Activated gamma-delta T cell treated with anti-CD3 and anti-CD28 coated beads, Interleukin-2, amount 50 U/mL, for 16 hours (primary cell): ENCODE results near the gene KANK2.
"Not testable (repeated sequence)": the region's sequence is repeated elsewhere in the genome, so short reads cannot be mapped to it uniquely, and the experiment has no call there.

Source experiments
- DNase-seq: peaks from one replicate; pipeline ENCODE4 v3.0.0-alpha.2; 2020; ENCODE audit warnings: low read depth

The KANK2 gene

GRCh38 chr19:11196406-11197287 is 698 bp downstream of the KANK2 start:
- no peak for DNase-seq

DNA sequence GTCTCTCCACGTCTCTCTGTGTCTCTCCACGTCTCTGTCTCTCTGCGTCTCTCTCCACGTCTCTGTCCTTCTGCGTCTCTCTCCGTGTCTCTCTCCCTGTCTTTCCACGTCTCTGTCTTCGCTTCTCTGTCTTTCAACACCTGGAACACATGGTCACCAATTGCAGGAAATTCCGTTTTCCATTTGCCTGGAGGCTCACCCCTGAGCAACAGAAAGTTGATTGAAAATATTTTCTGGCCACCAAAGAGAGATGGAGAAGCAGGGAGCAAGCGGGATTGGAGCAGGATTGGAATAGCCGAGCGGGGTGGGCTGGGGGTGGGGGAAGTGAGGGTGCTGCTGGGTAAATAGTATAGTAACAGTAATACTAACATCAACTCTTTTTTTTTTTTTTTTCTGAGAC is 1.7 kb downstream of the KANK2 start:
- DNase-seq = no peak

GRCh38 chr19:11194656-11195558 is 2.4 kb downstream of the KANK2 start:
- DNase-seq = no peak

- DNase-seq = no peak
Observed at GRCh38 chr19:11194173-11194572, 3.2 kb downstream of the KANK2 start.

DNA sequence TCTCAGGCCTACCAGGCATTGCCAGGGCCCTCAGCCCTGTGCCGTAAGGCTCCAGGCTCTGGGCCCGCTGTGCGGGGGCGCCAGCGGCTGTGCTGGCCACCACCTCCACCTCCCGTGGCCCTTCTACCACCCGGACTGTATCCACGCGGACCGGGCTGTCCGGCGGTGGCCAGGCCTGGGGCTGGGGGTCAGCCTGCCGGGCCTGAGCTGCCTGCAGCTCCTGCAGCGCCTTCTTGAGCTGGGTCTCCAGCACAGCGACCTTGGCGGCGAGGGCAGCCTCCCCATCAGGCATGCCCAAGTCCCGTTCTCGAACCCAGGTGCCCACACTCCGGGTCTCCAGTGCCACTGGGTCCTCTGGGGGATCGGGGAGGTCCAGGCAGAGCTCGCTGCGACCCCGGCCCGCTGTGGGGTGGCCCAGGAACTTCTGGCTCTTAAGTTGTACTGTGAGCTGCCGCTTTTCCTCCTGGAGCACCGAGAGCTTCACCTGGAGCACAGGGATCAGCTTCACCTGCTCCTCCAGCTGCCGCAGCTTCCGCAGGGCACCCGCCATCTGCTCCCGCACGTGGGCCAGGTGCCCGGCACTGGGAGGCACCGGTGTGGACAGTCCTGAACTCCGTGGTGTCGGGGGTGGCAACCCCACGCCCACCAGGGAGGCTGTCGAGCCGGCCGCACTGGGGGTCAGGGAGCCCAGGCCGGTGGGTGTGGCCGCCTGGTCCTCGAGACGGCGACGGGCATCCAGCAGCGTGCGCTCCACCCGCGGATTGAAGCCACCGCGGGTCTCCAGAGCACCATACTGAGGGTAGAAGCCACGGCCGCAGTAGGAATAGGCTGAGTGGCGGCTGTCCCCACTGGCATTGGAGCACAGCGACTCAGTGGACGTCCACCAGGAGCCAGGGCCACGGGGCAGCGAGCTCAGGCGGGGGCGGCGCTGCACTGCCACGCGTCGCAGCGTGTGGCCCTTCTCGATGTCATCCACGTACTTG is 4.1 kb downstream of the KANK2 start:
- DNase-seq = no peak

DNA sequence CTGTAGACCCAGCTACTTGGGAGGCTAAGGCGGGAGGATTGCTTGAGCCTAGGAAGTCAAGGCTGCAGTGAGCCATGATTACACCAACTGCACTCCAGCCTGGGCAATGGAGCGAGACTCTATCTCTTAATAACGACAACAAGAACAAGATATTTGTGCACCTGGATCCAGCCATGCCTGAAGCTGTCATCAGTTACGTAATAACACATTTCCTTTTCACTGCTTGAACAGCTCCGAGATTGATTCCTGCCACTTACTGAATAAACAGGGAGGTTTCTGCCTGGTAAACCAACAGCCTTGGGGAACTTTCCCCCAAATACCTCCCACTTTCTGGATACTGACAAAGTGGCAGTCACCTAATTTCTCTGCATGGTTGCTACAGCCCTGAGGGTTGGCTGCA is 5.4 kb downstream of the KANK2 start:
- DNase-seq = no peak

GRCh38 chr19:11191273-11191755 is 6.0 kb downstream of the KANK2 start:
- DNase-seq = no peak

DNA sequence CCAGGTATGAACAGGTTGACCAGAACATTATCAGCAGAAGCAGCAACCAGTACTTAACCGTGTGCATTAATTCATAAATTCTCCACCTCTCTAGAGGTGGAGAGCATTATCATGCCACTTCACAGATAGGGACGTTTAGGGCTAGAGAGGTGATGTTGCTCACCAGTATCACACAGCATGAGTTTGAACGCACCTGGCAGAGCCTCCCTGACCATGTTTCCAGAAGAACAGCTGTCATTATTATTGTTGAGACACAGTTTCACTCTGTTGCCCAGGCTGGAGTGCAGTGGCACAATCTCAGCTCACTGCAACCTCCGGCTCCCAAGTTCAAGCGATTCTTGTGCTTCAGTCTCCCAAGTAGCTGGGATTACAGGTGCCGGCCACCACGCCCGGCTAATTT is 6.8 kb downstream of the KANK2 start:
- no peak for DNase-seq

DNA sequence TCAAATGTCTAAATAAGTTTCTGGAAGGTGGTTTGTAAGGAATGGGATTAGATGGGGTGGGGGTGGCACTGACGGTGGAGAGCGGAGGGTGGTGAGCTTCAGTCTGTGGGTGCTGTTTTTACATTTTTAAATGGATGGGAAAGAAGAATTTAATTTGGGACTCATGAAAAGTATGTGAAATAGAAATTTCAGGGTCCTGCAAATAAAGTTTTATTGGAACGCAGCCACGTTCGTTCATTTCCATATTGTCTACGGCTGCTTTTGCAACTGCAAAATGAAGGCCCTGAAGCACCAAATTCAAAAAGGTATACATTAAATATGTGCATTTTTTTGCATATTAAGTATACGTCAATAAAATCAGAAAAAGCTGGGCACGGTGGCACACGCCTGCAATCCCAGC is 9.9 kb downstream of the KANK2 start:
- no peak for DNase-seq

DNA sequence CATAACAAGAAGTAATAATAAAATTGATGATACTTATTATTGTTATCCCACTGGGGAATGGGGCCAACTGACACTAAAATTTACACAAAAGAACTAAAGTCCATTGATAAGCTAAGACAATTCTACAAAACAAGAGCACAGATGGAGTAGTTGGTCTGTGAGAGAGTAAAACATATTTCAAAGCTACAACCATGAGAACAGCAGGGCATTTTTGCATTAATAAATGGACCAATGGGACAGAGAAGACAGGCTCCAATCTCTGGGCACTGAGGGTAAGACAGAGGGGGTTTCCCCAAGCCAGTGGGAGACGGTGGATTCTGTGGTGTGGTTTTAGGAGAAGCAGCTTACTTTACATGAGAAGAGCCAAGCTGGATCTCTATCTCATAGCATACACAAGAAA is 14.4 kb downstream of the KANK2 start:
- DNase-seq = no peak

DNA sequence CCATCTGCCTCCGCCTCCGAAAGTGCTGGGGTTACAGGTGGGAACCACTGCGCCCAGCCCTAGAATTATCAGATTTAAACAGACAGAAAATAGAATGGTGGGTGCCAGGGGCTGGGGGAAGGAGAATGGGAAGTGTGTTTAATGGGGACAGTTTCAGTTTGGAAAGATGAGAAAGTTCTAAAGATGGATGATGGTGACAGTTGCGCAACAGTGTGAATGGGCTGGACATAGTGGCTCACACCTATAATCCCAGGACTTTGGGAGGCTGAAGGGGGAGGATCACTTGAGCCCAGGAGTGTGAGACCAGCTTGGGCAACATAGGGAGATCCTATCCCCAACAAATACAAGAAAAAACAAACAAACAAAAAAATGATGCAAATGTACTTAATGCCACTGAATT is 15.9 kb downstream of the KANK2 start:
- no peak for DNase-seq

DNA sequence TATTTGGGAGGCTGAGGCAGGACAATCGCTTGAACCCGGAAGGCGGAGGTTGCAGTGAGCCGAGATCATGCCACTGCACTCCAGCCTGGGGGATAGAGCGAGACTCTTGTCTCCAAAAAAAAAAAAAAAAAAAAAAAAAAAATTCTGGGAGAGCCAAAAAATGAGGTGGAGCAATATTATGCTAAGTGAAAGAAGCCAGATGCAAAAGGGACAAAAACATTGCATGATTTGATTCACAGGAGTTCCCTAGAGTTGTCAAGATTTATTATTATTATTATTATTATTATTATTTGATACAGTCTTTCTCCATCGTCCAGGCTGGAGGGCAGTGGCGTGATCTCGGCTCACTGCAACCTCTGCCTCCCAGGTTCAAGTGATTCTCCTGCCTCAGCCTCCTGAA is 16.4 kb downstream of the KANK2 start:
- not testable (repeated sequence) for DNase-seq

DNA sequence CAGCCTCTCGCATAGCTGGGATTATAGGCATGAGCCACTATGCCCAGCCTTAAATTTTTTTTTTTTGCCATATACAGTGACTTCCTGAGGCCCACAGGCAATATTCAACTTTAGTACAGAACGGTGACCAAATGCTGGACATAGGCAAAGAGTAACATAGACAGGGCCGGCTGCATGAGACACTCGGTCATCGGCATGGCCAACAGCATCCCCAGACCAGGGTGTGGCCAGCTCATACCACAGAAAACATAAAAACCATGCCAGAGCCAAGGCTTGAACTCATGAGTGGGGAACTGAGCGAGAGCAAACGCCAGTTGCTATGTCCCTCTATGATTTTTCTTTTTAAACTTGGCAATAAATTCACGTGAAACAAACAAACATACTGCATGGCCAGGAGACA is 17.0 kb downstream of the KANK2 start:
- DNase-seq = no peak

DNA sequence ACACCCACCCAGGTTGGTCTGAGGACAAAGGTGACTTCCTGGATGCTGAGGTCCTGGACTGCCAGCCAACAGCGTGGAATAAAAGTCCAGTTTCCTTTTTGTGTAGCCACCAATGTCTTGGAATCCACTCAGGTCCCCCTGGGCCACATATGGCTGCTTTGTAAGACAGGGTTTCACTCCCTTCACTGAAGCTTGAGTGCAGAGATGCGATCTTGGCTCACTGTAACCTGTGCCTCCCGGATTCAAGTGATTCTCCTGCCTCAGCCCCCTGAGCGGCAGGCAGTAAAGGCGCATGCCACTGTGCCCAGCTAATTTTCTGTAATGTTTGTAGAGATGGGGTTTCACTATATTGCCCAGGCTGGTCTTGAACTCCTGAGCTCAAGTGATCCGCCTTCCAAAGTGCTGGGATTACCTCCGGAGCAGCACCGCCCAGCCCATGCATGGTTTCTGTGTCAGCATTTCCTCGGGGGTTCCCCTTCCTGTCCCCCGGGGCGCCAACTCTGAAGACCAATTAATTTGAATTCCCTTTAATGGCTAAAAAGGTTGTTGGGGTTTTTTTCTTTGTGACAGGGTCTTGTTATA is 17.5 kb downstream of the KANK2 start:
- no peak for DNase-seq

DNA sequence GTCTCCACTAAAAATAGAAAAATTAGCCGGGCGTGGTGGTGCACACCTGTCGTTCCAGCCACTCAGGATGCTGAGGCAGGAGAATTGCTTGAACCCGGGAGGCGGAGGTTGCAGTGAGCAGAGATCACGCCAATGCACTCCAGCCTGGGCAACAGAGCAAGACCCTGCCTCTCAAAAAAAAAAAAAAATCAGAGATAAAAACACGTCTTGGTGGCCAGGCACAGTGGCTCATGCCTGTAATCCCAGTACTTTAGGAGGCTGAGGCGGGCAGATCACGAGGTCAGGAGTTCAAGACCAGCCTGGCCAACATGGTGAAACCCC is 18.2 kb downstream of the KANK2 start:
- DNase-seq = not testable (repeated sequence)

GRCh38 chr19:11177592-11177991 is 19.8 kb downstream of the KANK2 start:
- DNase-seq = no peak

DNA sequence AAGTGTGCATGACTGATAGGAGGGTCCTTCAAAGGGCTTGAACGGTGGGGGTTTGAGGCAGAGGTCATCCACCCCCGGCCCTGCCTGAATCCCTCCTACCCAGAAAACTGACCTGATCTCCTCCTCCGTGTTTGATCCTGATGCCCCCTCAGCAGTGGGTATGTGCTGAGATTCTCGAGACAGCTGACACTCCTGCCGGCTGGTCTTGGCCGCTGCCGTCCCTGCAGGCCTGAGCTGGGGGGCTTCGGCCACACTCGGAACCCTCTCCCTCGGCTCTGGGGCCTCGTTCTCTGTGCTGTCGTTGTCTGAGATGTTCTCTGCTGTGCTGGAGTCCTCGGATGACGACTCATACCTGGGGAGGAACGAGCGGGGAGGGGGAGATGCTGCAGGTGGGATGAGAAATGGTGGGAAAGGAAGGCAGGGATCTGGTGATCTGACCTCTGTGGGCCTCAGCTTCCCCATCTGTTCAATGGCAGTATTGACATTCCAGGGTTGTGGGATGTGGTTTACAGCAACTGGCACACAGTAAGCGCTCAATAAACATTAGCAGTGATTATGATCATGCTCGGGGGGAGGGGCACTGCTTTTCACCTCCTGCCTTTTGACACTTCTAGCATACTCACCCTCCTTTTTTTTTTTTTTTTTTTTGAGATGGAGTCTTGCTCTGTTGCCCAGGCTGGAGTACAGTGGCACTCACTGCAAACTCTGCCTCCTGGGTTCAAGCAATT is 20.7 kb downstream of the KANK2 start:
- DNase-seq = no peak

- DNase-seq = no peak
Observed at GRCh38 chr19:11175920-11176319, 21.4 kb downstream of the KANK2 start.

GRCh38 chr19:11174336-11174735 is 23.0 kb downstream of the KANK2 start:
- no peak for DNase-seq

DNA sequence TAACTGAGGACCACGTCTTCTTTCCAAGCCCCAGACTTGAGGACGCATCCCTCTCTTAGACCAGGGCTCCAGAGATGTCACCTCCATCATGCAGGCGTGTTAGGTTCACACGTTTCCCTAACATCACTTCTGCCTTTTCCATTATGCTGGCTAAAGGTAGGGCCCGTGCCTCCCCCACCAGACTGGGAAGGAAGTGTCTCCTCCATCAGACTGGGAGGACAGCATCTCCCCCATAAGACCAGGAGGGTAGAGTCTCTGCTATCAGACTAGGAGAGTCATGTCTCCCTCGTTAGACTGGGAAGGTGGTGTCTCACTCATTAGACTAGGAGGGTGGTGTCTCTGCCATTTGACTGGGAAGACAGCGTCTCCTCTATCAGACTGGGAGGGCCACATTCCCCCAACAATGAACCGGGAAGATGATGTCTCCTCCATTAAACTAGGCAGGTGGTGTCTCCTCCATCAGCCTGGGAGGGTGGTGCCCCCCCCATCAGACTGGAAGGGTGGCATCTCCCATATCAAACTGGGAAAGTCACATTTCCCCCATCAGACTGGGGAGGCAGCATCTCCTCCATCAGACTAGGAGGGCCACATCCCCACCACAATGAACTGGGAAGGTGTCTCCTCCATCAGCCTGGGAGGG is 23.7 kb downstream of the KANK2 start:
- DNase-seq = no peak
